ENCODE results near the gene ULK2. TPM values are rescaled to one million over a fixed set of nuclear protein-coding genes. Genes with fewer than 3 reads are reported as not detected.
"Not testable (repeated sequence)": the region's sequence is repeated elsewhere in the genome, so short reads cannot be mapped to it uniquely, and the experiment has no call there.

Gene ULK2
- total RNA-seq, 4 donors from 2014 or later = 9.0 to 28.5 (median 12.9) TPM

GRCh38 chr17:19897090-19897837 is 29.5 kb upstream of the ULK2 start:
- no peaks in the 10 kb centered on the region for H3K27me3 ChIP-seq
- in situ Hi-C loops (cut with MboI; ENCODE audit: low pct_ligation_motif_present in 1 of 4, low pct_unique_long_range_greater_than_20kb in 1 of 4, low sequenced_read_pairs in 3 of 4) (no loop called here), intact Hi-C loops (cut with DNase I; ENCODE audit: low total_unique reads) (no loop called here)
- TF ChIP-seq CTCF (IDR thresholded peaks at IDR 0.05) = no peak
- TF ChIP-seq EP300 (IDR thresholded peaks at IDR 0.05; ENCODE audit: low read depth) = no peak
- TF ChIP-seq POLR2AphosphoS5 (IDR thresholded peaks at IDR 0.05) = no peak
- TF ChIP-seq POLR2A (IDR thresholded peaks at IDR 0.05) = no peak
- peak; percentile 69 for DNase-seq
- no peak overlapping the region for H3K4me3 ChIP-seq
- H3K9me3 ChIP-seq = no peaks in the 10 kb centered on the region
- peaks cover 0 to 15% (median 8%) of the 10 kb centered on the region in 4 donors for H3K4me1 ChIP-seq
- peaks cover 0 to 5% (median 0%) of the 10 kb centered on the region in 4 donors for H3K36me3 ChIP-seq
- WGBS, 2 donors (ENCODE audit: low coverage in 1 of 2) = 53 to 58% methylated on average over 3 to 8 of the region's 8 CpGs
- peak overlapping the region in 2 of 4 donors; percentile 6 to 38 for H3K27ac ChIP-seq

- intact Hi-C loops (cut with DNase I; ENCODE audit: low total_unique reads) (no loop called here), in situ Hi-C loops (cut with MboI; ENCODE audit: low pct_ligation_motif_present in 1 of 4, low pct_unique_long_range_greater_than_20kb in 1 of 4, low sequenced_read_pairs in 3 of 4) (no loop called here)
- Histone ChIP-seq H3K9me3 (no peaks in the 10 kb centered on the region), H3K27me3 (no peaks in the 10 kb centered on the region), H3K27ac (no peak overlapping the region), H3K36me3 (no peaks in the 10 kb centered on the region), H3K4me3 (no peak overlapping the region), H3K4me1 (peaks cover 0 to 15% (median 8%) of the 10 kb centered on the region in 4 donors)
- DNase-seq = no peak
- WGBS, 2 donors (ENCODE audit: low coverage in 1 of 2) = 39 to 63% methylated on average over 2 of the region's 2 CpGs
- TF ChIP-seq CTCF (IDR thresholded peaks at IDR 0.05) (no peak), EP300 (IDR thresholded peaks at IDR 0.05; ENCODE audit: low read depth) (no peak), POLR2AphosphoS5 (IDR thresholded peaks at IDR 0.05) (no peak), POLR2A (IDR thresholded peaks at IDR 0.05) (no peak)
Measured at GRCh38 chr17:19896679-19897078, 28.9 kb upstream of the ULK2 start.

GRCh38 chr17:19890554-19890953 is 22.8 kb upstream of the ULK2 start:
- H3K4me3 ChIP-seq; H3K27me3 ChIP-seq; intact Hi-C loops (cut with DNase I; ENCODE audit: low total_unique reads); H3K36me3 ChIP-seq; H3K27ac ChIP-seq; H3K4me1 ChIP-seq; in situ Hi-C loops (cut with MboI; ENCODE audit: low pct_ligation_motif_present in 1 of 4, low pct_unique_long_range_greater_than_20kb in 1 of 4, low sequenced_read_pairs in 3 of 4); DNase-seq; H3K9me3 ChIP-seq: not testable (repeated sequence)
- WGBS, 2 donors (ENCODE audit: low coverage in 1 of 2) = 58 to 83% methylated on average over 3 to 5 of the region's 5 CpGs

GRCh38 chr17:19890001-19890400 is 22.3 kb upstream of the ULK2 start:
- H3K27me3 ChIP-seq; intact Hi-C loops (cut with DNase I; ENCODE audit: low total_unique reads); H3K27ac ChIP-seq; DNase-seq; H3K9me3 ChIP-seq; H3K4me3 ChIP-seq; in situ Hi-C loops (cut with MboI; ENCODE audit: low pct_ligation_motif_present in 1 of 4, low pct_unique_long_range_greater_than_20kb in 1 of 4, low sequenced_read_pairs in 3 of 4); H3K4me1 ChIP-seq; H3K36me3 ChIP-seq: not testable (repeated sequence)
- WGBS, 2 donors (ENCODE audit: low coverage in 1 of 2) = 90% methylated on average over 3 to 5 of the region's 5 CpGs

- in situ Hi-C loops (cut with MboI; ENCODE audit: low pct_ligation_motif_present in 1 of 4, low pct_unique_long_range_greater_than_20kb in 1 of 4, low sequenced_read_pairs in 3 of 4) (no loop called here), intact Hi-C loops (cut with DNase I; ENCODE audit: low total_unique reads) (no loop called here)
- Histone ChIP-seq H3K27ac (no peak overlapping the region), H3K9me3 (no peaks in the 10 kb centered on the region), H3K4me1 (no peaks in the 10 kb centered on the region), H3K27me3 (no peaks in the 10 kb centered on the region), H3K36me3 (no peaks in the 10 kb centered on the region), H3K4me3 (no peak overlapping the region)
- TF ChIP-seq CTCF (IDR thresholded peaks at IDR 0.05) (no peak), POLR2A (IDR thresholded peaks at IDR 0.05) (no peak), POLR2AphosphoS5 (IDR thresholded peaks at IDR 0.05) (no peak), EP300 (IDR thresholded peaks at IDR 0.05; ENCODE audit: low read depth) (no peak)
- no peak for DNase-seq
Measured at GRCh38 chr17:19886116-19886515, 18.4 kb upstream of the ULK2 start.
